Measurements from ENCODE around the gene PROCA1. TPM values are rescaled to one million over a fixed set of nuclear protein-coding genes. Genes with fewer than 3 reads are reported as not detected.

PROCA1 gene
- total and polyA plus RNA-seq, 9 of the 15 experiments (the other 6 are each of a cell fraction or from before 2014, with no cell fraction given), result 0.78 to 16.2 (median 5.6) TPM

- TF ChIP-seq RERE (CRISPR knock-in tag; IDR thresholded peaks at IDR 0.05; ENCODE audit: borderline replicate concordance), result no peak
- TF ChIP-seq ZNF384 (IDR thresholded peaks at IDR 0.05; ENCODE audit: low read depth, low read length), result peak; percentile 55; the same call in 1 of the 2 replicates
- no peak for TF ChIP-seq ATF2 (CRISPR knock-in tag; IDR thresholded peaks at IDR 0.05)
- no peak; the same call in none of the 2 replicates for TF ChIP-seq HDAC2 (IDR thresholded peaks at IDR 0.05)
- no peak for TF ChIP-seq FOXJ2 (tag; IDR thresholded peaks at IDR 0.05)
- TF ChIP-seq TFE3 (CRISPR knock-in tag; IDR thresholded peaks at IDR 0.05), result no peak
- TF ChIP-seq C11orf30 (IDR thresholded peaks at IDR 0.05; ENCODE audit: low read depth), result no peak
- peak; percentile 31 for TF ChIP-seq PCBP1 (IDR thresholded peaks at IDR 0.05; ENCODE audit: low read depth, low read length, poor library complexity, severe bottlenecking)
- no peak for TF ChIP-seq ELK3 (CRISPR knock-in tag; IDR thresholded peaks at IDR 0.05)
- TF ChIP-seq ESRRA (IDR thresholded peaks at IDR 0.05; ENCODE audit: borderline replicate concordance, low read depth), result peak; percentile 59
- no peak for TF ChIP-seq NONO (IDR thresholded peaks at IDR 0.05; ENCODE audit: low read depth in 2 of 2, low read length in 1 of 2)
- peak in 1 of 2 experiments; percentile 87; a peak in 1 of 4 replicates for TF ChIP-seq KDM4B (IDR thresholded peaks at IDR 0.05; ENCODE audit: borderline replicate concordance in 2 of 2, low read depth in 1 of 2)
- TF ChIP-seq E2F6 (IDR thresholded peaks at IDR 0.05; ENCODE audit: borderline replicate concordance in 1 of 2, extremely low read depth in 1 of 2, insufficient read depth in 1 of 2, insufficient read length in 1 of 2, low read depth in 1 of 2, low read length in 1 of 2, poor library complexity in 1 of 2, severe bottlenecking in 1 of 2), result peak; percentile 79 to 89
- TF ChIP-seq HEY1 (CRISPR knock-in tag; IDR thresholded peaks at IDR 0.05; ENCODE audit: borderline replicate concordance), result no peak
Measured at GRCh38 chr17:28726627-28727491, 15.2 kb upstream of the PROCA1 start (continued).
